ENCODE results near the gene MAP4K3. TPM values are rescaled to one million over a fixed set of nuclear protein-coding genes. Genes with fewer than 3 reads are reported as not detected.

The MAP4K3 gene
- total and polyA plus RNA-seq, 2 donors from 2014 or later, result 14.9 to 39.5 TPM

DNA sequence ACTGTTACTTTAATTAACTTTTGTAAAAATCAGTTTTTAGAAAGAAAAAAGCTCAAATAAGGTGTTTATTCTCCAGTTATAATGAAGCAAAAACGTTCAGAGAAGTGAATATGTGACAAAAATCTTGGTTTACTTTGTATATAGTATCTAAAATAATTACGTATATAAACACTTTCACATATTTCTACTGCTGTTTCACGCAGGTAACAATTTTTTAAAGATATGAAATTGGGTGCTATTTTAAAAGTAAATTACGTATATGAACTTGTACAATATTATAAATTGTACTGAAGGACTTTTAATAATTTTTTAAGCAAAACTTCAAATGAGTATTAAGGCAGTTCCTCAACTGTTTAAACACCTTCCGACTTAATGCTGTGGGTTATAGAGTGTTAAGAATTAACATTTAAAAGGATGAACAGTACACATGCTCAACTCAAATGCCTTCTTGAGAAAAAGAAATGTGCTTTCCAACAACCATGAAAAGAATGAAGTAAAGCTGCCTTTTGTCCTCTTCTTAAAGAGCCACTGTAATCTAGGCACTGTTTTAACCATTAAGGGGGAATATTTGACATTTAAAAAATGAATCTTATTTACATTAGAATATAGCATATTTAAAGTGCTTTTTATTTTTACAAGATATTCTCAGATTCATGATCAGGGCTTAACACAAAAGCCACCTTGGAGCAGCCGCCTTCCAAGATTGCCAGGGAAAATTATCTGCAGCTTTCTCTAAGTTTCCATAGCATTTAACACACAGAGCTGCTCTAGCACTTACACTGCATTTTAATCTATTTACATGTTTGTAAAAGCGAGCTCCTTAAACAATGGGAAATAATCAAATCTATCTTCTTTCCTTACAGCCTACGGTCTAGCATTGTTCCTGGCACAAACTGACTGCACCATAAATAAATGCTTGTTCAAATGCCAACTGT is 136.8 kb downstream of the MAP4K3 start:
- TF ChIP-seq CTCF (IDR thresholded peaks at IDR 0.05; ENCODE audit: borderline replicate concordance, extremely low read depth, insufficient read depth), result no peak

DNA sequence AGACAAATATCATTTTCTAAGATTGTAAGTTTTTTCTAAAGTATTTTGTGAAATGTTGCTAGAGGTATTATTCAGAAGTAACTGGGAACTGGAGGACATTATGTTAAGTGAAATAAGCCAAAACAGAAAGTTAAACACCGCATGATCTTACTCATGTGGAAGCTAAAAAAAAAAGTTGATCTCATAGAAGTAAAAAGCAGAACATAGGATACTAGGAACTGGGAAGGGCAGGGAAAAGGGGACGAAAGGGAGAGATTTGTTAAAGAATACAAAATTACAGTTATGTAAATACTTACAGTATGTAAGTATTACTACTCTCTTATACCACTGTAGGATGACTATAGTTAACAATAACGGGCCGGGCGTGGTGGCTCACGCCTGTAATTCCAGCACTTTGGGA is 146.7 kb downstream of the MAP4K3 start:
- H3K4me1 ChIP-seq (ENCODE audit: control insufficient read depth in 2 of 3, insufficient read depth in 2 of 3, low read depth in 1 of 3, low read length in 3 of 3), result no peaks in the 10 kb centered on the region
- TF ChIP-seq CTCF (IDR thresholded peaks at IDR 0.05; ENCODE audit: borderline replicate concordance, extremely low read depth, insufficient read depth), result no peak
- H3K9ac ChIP-seq (ENCODE audit: low read length in 3 of 3), result no peak overlapping the region
- no peaks in the 10 kb centered on the region for H3K9me3 ChIP-seq (ENCODE audit: control insufficient read depth in 2 of 3, insufficient read depth in 1 of 3, low read length in 3 of 3)
- FAIRE-seq, result no peak
- no peak overlapping the region for H3K4me3 ChIP-seq (ENCODE audit: low read length in 3 of 3)
- H3K36me3 ChIP-seq (ENCODE audit: control insufficient read depth in 2 of 3, insufficient read depth in 3 of 3, low read length in 3 of 3), result peaks cover 2 to 26% (median 15%) of the 10 kb centered on the region in 3 donors
- no peaks in the 10 kb centered on the region for H3K27me3 ChIP-seq (ENCODE audit: control insufficient read depth, insufficient read depth, low read length)
- no peak for DNase-seq
- intact Hi-C loops (cut with DNase I), result no loop called here
- H3K27ac ChIP-seq (ENCODE audit: low read depth in 2 of 2, low read length in 2 of 2), result no peak overlapping the region

More for the DNA sequence above, 136.8 kb downstream of the MAP4K3 start:
- Histone ChIP-seq H3K4me3 (ENCODE audit: low read length in 3 of 3) (no peak overlapping the region), H3K27ac (ENCODE audit: low read depth in 2 of 2, low read length in 2 of 2) (no peak overlapping the region), H3K36me3 (ENCODE audit: control insufficient read depth in 2 of 3, insufficient read depth in 3 of 3, low read length in 3 of 3) (peaks cover 0 to 3% (median 2%) of the 10 kb centered on the region in 3 donors), H3K27me3 (ENCODE audit: control insufficient read depth, insufficient read depth, low read length) (no peaks in the 10 kb centered on the region), H3K4me1 (ENCODE audit: control insufficient read depth in 2 of 3, insufficient read depth in 2 of 3, low read depth in 1 of 3, low read length in 3 of 3) (no peaks in the 10 kb centered on the region), H3K9ac (ENCODE audit: low read length in 3 of 3) (no peak overlapping the region), H3K9me3 (ENCODE audit: control insufficient read depth in 2 of 3, insufficient read depth in 1 of 3, low read length in 3 of 3) (no peaks in the 10 kb centered on the region)
- peak; percentile 33 for FAIRE-seq
- DNase-seq, result peak in 1 of 5 donors; percentile 21
- intact Hi-C loops (cut with DNase I), result no loop called here

- no peak for FAIRE-seq
- Histone ChIP-seq H3K4me1 (ENCODE audit: control insufficient read depth in 2 of 3, insufficient read depth in 2 of 3, low read depth in 1 of 3, low read length in 3 of 3) (no peaks in the 10 kb centered on the region), H3K9ac (ENCODE audit: low read length in 3 of 3) (no peak overlapping the region), H3K27ac (ENCODE audit: low read depth in 2 of 2, low read length in 2 of 2) (no peak overlapping the region), H3K4me3 (ENCODE audit: low read length in 3 of 3) (no peak overlapping the region), H3K36me3 (ENCODE audit: control insufficient read depth in 2 of 3, insufficient read depth in 3 of 3, low read length in 3 of 3) (peaks cover 2 to 26% (median 15%) of the 10 kb centered on the region in 3 donors), H3K27me3 (ENCODE audit: control insufficient read depth, insufficient read depth, low read length) (no peaks in the 10 kb centered on the region), H3K9me3 (ENCODE audit: control insufficient read depth in 2 of 3, insufficient read depth in 1 of 3, low read length in 3 of 3) (no peaks in the 10 kb centered on the region)
- TF ChIP-seq CTCF (IDR thresholded peaks at IDR 0.05; ENCODE audit: borderline replicate concordance, extremely low read depth, insufficient read depth), result no peak
- no peak for DNase-seq
- intact Hi-C loops (cut with DNase I), result no loop called here
Observed at GRCh38 chr2:39289609-39290008, 147.5 kb downstream of the MAP4K3 start.
